Activated CD8-positive, alpha-beta memory T cell treated with anti-CD3 and anti-CD28 coated beads, Interleukin-2, amount 50 U/mL, for 1 hour (primary cell): ENCODE results near the gene MCF2L.
"Not testable (repeated sequence)": the region's sequence is repeated elsewhere in the genome, so short reads cannot be mapped to it uniquely, and the experiment has no call there.

Experiments used
- DNase-seq: peaks from one replicate; pipeline ENCODE4 v3.0.0-alpha.2; 2020; ENCODE audit errors: extremely low read depth

Gene MCF2L

GRCh38 chr13:113096052-113096744 lies 127.2 kb downstream of the MCF2L start:
- no peak for DNase-seq

DNA sequence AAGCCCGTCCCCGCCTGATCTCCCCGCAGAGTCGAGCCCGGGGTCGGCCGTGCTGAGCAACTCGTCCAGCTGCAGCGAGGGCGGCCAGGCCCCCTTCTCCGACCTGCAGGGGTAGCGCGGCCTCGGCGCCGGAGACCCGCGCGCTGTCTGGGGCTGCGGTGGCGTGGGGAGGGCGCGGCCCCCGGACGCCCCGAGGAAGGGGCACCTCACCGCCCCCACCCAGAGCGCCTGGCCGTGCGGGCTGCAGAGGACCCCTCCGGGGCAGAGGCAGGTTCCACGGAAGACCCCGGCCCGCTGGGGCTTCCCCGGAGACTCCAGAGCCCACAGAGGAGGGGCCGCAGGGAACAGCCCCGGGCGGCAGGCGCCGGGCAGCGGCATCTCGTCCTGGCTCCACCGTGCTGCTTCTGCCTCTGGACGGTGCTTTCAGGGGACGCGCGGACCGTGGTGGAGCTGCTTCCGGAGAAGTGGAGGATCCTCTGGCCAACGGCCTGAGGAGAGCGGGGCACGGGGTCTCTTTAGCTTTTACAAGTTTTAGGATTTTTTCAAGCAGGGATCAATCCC lies 127.8 kb downstream of the MCF2L start:
- DNase-seq: no peak

GRCh38 chr13:113097651-113098050 lies 128.6 kb downstream of the MCF2L start:
- no peak for DNase-seq

DNA sequence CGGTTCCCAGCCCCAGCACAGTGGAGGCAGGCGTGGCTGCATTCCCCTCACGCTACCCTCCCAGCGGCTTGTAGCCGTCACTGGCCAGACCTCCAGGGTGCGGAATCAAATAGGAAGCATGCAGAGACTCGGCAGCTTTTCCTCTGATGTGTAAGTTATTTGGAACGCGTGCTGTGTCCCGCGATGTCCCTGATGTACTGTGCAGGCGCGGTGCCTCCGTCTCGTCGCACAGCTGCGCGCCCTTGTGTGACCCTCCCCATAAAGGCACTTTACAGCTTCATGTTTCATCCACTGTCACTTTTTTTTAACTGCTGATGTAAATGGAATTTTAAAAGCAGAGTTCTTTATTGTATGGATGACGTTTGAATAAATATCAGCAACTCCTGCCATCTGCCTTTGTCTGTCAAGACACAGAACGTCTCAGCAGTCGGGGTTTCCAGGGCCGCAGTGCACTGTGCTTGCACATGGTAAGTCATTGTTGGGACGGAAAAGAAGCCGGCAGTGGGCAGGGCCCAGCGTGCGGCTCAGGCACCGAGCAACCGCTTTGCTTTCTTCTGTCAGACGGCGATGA lies 129.2 kb downstream of the MCF2L start:
- no peak for DNase-seq

DNA sequence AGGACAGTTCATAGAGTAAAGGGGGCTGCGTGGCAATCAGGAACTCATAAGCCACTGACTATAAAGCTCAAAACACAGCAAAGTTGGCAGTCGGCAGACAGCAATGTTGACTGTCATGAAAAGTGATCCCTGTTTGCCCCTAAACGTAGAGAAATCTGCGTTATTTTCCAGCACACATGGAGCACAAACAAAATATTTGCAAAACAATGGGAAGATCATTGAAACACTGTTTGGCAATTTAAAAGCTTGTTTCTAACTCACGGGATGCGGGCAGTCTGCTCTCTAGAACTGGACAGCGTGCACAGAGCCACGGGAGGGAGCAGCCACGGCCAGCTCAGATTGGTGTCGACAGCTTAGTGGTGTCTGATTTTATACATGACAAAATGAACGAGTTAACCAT lies 130.1 kb downstream of the MCF2L start:
- DNase-seq: no peak

DNA sequence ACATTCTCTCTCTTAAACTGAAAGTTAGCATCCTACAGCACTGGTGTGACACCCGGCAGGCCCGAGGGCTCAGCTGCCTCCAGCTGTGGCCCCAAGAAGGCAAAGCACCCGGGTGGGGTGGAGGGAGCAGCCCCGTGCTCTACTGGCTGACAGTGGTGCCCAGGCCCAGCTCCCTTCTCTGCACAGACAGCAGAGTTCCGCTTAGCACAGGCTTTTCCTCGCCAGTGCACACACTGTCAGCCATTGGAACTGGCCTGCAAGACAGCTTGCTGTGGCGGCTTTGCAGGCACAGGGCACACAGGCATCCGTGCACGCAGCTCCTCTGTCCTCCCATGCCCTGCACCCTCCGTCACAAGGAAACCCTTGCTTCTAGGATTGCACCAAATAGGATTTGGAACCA lies 133.3 kb downstream of the MCF2L start:
- DNase-seq: not testable (repeated sequence)

- no peak for DNase-seq
Measured at GRCh38 chr13:113102727-113103126, 133.7 kb downstream of the MCF2L start.

DNA sequence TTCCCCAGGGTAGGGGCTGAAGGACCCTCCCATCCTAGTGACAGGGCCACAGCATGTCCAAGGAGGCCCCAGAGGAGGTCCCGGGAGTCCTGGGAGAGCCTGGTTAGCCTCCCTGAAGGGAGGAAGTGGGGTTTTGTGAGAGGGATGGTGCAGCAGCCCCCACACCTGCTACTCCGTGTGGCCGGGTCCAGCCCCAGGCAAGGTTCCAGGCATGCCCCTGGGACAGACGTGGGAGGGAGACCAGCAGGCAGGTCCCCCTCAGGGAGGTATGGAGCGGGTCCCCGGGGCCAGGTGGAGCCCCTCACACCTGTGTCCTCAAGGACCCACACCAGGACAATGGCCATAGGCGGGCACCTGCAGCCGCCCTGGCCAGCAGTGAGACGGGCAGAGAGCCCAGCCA lies 134.6 kb downstream of the MCF2L start:
- no peak for DNase-seq

DNA sequence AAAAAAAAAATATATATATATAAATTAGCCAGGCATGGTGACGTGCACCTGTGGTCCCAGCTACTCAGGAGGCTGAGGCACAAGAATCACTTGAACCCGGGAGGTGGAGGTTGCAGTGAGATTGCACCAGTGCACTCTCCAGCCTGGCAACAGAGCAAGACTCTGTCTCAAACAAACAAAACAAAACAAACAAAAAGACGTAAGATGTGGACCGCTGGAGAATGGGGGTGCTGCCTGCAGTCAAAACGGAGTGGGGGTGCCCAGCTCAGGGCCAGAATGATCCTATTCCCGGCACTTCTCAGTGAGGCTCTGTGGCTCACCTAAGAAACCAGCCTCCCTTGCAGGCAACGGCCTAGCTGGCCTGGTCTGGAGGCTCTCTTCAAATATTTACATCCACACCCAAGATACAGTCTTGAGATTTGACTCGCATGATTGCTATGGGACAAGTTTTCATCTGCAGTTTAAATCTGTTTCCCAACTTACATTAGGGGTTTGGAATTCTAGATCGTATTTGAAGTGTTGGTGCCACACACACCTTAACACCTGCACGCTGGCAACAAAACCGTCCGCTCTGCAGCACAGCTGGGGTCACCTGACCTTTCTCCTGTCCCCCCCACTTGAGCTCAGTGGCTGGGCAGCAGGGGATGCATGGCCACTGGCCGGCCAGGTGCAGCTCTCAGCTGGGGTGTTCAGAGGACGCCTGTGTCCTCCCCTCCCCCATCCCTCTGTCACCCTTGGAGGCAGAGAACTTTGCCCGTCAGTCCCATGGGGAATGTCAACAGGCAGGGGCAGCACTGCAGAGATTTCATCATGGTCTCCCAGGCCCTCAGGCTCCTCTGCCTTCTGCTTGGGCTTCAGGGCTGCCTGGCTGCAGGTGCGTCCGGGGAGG lies 136.3 kb downstream of the MCF2L start, which contains the start of gene F7:
Gene F7 (plus strand): TSS at position 760 of the 889 bp plus-strand sequence. CDS start 51 bp downstream, at position 811.
- no peak for DNase-seq

- no peak for DNase-seq
Measured at GRCh38 chr13:113105921-113106452, 137.0 kb downstream of the MCF2L start.

DNA sequence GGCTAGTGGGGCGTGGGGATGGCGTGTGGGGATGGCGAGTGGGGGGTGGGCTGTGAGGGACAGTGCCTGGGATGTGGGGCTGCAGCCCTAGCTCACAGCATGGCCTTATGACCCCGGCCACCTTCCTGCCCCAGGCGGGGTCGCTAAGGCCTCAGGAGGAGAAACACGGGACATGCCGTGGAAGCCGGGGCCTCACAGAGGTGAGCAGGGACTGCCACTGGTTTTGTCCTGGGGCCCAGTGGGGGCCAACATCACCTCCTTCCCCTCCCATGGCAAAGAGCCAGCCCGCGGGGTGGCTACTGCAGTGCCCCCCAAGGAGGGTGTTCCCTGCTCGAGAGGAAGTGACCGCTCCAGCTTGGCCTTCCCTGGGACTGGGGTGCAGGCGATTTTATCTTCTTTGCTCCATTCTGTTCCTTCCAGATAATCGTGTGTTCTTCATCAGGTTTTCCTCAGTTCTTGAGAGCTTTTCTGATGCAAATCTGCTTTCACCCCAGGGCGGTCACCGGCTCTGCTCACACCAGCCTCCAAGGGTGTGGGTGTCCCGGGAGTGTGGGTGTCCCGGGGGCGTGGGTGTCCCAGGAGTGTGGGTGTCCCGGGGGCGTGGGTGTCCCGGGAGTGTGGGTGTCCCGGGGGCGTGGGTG lies 137.8 kb downstream of the MCF2L start:
- no peak for DNase-seq

DNA sequence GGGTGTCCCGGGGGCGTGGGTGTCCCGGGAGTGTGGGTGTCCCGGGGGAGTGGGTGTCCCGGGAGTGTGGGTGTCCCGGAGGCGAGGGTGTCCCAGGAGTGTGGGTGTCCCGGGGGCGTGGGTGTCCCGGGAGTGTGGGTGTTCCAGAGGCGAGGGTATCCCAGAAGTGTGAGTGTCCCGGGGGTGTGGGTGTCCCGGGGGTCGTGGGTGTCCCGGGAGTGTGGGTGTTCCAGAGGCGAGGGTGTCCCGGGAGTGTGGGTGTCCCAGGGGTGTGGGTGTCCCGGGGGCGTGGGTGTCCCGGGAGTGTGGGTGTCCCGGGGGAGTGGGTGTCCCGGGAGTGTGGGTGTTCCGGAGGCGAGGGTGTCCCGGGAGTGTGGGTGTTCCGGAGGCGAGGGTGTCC lies 139.5 kb downstream of the MCF2L start:
- not testable (repeated sequence) for DNase-seq

DNA sequence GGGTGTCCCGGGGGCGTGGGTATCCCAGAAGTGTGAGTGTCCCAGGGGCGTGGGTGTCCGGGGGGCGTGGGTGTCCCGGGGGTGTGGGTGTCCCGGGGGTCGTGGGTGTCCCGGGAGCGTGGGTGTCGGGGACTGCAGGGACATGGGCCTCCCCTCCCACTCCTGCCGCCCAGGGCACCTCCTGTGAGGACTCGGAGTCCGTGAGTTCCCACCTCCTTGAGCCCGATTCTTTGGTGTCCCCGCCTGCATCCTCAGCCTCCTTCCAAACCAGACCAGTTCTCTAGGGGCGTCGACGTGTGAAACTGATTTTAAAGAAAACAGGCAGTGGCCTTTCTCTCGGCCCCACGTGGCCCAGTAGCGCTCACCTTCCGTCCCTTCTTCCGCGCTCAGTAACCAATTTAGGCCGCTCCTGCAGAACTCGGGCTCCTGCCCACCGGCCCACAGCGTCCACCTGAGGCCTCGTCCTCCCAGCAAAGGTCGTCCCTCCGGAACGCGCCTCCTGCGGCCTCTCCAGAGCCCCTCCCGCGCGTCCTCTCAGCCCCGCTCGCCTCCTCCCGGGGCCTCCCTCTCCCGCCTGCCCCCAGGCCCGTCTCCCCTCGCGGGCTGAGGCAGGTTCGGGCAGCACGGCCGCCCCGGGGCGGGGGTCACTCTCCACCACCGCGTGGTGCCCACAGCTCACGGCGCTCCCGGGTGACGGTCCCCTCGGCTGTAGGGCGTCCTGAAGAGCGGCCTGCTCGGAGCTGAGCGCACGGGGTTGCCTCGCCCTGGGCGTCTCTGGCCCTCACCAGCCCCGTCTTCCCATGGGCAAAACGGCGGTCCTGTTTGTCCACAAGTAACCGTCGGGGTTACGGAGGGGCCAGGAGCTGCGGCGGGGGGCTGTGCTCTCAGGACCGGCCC lies 140.4 kb downstream of the MCF2L start:
- no peak for DNase-seq

DNA sequence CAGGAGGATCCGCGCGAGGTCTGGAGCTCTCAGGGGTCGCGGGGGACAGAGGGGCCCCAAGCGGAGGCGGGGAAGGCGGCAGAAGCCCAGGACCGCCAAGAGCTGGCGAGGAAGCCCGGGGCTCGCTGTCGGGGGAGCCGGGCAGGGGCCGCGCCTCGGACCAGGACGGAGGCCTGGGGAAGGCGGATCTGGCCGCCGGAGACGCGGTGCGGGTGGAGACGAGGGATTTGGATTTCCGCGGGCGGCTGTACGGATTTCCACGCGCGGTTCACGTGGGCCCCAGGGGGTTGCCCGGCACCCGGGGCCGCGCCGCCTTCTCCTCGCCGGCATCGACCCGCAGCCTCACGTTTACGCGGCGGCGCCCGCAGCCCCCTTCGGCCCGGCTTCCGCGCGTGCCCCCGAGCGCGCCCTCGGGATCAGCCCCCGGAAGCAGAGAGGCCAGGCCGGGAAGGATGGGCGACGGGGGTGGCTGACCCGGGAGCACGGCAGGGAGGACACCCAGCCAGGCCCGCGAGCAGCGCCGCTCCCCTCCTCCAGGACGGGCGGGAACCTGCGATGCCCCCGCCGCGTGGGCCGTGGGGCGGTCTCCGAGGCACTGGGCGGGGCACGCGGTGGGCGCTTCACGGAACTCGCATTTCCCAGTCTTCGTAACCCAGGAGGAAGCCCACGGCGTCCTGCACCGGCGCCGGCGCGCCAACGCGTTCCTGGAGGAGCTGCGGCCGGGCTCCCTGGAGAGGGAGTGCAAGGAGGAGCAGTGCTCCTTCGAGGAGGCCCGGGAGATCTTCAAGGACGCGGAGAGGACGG lies 141.2 kb downstream of the MCF2L start:
- DNase-seq: no peak

GRCh38 chr13:113110852-113111315 lies 141.9 kb downstream of the MCF2L start:
- no peak for DNase-seq

GRCh38 chr13:113111821-113112220 lies 142.8 kb downstream of the MCF2L start:
- DNase-seq: not testable (repeated sequence)

- not testable (repeated sequence) for DNase-seq
Measured at GRCh38 chr13:113112475-113112874, 143.5 kb downstream of the MCF2L start.

DNA sequence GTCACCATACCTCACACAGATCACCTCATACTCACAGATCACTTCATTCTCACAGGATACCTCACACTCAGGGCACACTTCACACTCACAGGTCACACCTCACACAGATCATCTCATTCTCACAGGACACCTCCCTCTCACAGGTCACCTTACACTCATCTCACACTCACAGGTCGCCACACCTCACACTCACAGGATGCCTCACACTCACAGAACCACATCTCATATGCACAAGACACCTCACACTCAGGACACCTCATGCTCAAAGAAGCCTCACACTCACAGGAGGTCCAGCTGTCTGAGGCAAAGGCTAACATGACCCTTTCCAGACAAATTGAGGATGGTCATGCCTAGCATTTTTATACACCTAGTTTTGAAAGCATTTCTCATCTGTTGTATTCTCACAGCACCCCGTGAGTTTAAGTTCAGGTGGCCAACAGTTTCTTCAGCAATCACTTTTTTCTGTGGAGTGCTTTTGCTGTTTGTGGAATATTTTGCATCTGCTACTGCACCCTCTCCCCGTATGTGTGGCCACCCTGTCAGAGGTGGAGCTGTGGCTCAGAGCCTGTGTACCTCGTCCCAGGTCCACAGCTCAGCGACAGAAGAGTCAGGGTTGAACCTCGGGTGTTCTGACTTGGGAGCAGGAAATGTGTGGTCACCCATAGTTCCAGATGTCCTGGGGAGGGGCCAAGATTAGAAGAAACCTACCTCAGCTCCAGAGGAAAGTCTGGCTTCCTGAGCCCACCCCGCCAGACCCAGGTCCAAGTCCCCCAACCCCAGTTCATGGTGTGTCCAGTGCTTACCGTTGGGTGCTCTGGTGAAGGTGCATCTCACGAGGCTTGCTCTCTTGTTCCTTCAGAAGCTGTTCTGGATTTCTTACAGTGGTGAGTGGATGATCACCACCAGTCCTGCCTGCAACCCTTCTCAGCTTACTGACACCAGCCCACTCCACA lies 144.2 kb downstream of the MCF2L start:
- DNase-seq: no peak
